ENCODE data around the gene ACOT2. TPM values are rescaled to one million over a fixed set of nuclear protein-coding genes. Genes with fewer than 3 reads are reported as not detected.

ACOT2 gene
- total RNA-seq, 2 donors from 2014 or later = 28.0 to 81.7 TPM

GRCh38 chr14:73616831-73617230 lies 47.8 kb downstream of the ACOT2 start:
- Histone ChIP-seq H3K9me3 (no peaks in the 10 kb centered on the region), H3K27ac (no peak overlapping the region), H3K4me3 (no peak overlapping the region), H3K36me3 (replicated peaks in 1 of 2; ENCODE audit: insufficient read depth in 1 of 2, low read depth in 2 of 2) (no peaks in the 10 kb centered on the region), H3K27me3 (no peaks in the 10 kb centered on the region), H3K4me1 (peaks cover 7% of the 10 kb centered on the region)
- intact Hi-C loops (cut with DNase I) = no loop called here
- DNase-seq = no peak
- ATAC-seq = no peak
- WGBS, 2 donors = 69 to 80% methylated on average over 4 of the region's 4 CpGs
- TF ChIP-seq POLR2A (IDR thresholded peaks at IDR 0.05) = no peak
- no peak for TF ChIP-seq CTCF (IDR thresholded peaks at IDR 0.05)

DNA sequence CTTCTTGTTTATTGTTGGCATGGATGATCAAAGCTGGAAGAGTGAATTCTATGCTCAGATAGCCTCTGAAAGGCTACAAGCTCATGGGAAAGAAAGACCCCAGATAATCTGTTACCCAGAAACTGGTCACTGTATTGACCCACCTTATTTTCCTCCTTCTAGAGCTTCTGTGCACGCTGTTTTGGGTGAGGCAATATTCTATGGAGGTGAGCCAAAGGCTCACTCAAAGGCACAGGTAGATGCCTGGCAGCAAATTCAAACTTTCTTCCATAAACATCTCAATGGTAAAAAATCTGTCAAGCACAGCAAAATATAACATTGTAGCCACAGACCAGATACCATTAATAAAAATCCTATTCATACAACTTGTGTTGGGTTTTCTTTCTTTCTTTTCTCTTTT lies 50.5 kb downstream of the ACOT2 start:
- Histone ChIP-seq H3K27me3 (no peaks in the 10 kb centered on the region), H3K9me3 (no peaks in the 10 kb centered on the region), H3K4me1 (no peaks in the 10 kb centered on the region), H3K27ac (no peak overlapping the region), H3K4me3 (no peak overlapping the region), H3K36me3 (replicated peaks in 1 of 2; ENCODE audit: insufficient read depth in 1 of 2, low read depth in 2 of 2) (no peaks in the 10 kb centered on the region)
- no peak for DNase-seq
- 48 to 76% methylated on average over 1 of the region's 1 CpG for WGBS, 2 donors
- ATAC-seq = no peak
- intact Hi-C loops (cut with DNase I) = no loop called here
- TF ChIP-seq CTCF (IDR thresholded peaks at IDR 0.05) (no peak), POLR2A (IDR thresholded peaks at IDR 0.05) (no peak)

DNA sequence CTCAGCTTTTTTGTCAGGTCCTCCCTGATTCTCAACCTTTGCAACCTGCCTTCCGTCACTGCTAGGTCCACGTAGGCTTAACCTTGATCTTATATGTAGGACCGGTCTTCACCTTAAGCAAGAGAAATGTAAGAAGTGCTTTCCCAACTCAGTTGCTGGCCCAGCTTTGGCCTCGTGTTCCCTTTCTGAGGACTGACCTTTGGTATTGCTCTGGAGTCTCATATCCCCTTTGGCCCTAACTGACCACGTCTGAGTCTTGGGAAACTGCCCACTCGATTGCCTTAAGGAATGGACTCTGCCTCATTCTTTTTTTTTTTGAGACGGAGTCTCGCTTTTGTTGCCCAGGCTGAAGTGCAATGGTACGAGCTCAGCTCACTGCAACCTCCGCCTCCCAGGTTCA lies 51.3 kb downstream of the ACOT2 start:
- intact Hi-C loops (cut with DNase I) = no loop called here
- DNase-seq = no peak
- H3K27ac ChIP-seq = no peak overlapping the region

DNA sequence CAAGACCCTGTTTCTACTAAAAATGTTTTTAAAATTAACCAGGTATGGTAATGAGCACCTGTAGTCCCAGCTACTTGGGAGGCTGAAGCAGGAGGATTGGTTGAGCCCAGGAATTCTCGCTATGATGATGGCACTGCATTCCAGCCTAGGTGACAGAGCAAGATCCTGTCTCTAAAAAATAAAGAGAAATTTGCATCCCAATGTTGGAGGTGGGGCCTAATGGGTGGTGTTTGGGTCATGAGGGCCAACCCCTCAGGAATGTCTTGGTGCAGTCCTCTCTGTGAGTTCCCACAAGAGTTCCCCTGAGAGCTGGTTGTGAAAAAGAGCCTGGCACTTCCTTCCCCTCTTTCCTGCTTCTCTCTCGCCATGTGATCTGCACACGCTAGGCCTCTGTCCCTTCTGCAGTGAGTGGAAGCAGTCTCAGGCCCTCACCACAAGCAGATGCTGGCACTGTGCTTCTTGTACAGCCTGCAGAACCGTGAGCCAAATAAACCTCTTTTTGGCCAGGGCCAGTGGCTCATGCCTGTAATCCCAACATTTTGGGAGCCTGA lies 54.6 kb downstream of the ACOT2 start:
- no peak for DNase-seq
- ATAC-seq = no peak
- TF ChIP-seq CTCF (IDR thresholded peaks at IDR 0.05) (no peak), POLR2A (IDR thresholded peaks at IDR 0.05) (no peak)

More for the DNA sequence above, 51.3 kb downstream of the ACOT2 start:
- no peaks in the 10 kb centered on the region for H3K36me3 ChIP-seq (replicated peaks in 1 of 2; ENCODE audit: insufficient read depth in 1 of 2, low read depth in 2 of 2)
- no peaks in the 10 kb centered on the region for H3K9me3 ChIP-seq
- TF ChIP-seq CTCF (IDR thresholded peaks at IDR 0.05) (no peak), POLR2A (IDR thresholded peaks at IDR 0.05) (no peak)
- WGBS, 2 donors = 82 to 87% methylated on average over 10 of the region's 10 CpGs
- no peak overlapping the region for H3K4me3 ChIP-seq
- H3K27me3 ChIP-seq = no peaks in the 10 kb centered on the region
- no peak for ATAC-seq
- H3K4me1 ChIP-seq = no peaks in the 10 kb centered on the region

More for the DNA sequence above, 54.6 kb downstream of the ACOT2 start:
- H3K27me3 ChIP-seq = no peaks in the 10 kb centered on the region
- WGBS, 2 donors = 86 to 92% methylated on average over 4 of the region's 4 CpGs
- no peaks in the 10 kb centered on the region for H3K36me3 ChIP-seq (replicated peaks in 1 of 2; ENCODE audit: insufficient read depth in 1 of 2, low read depth in 2 of 2)
- no peaks in the 10 kb centered on the region for H3K9me3 ChIP-seq
- H3K4me1 ChIP-seq = no peaks in the 10 kb centered on the region
- H3K4me3 ChIP-seq = no peak overlapping the region
- H3K27ac ChIP-seq = no peak overlapping the region
- intact Hi-C loops (cut with DNase I) = no loop called here

Other genes starting within 250 kb of the ACOT2 start
- gene NUMB, start 110.7 kb upstream of the ACOT2 start, total RNA-seq = 10 to 100 TPM; 43.8 to 45.2 TPM
- 10 to 100 TPM; 19.7 to 23.4 TPM for gene RIOX1, start 78.3 kb upstream of the ACOT2 start, total RNA-seq
- gene ACOT1, start 32.1 kb upstream of the ACOT2 start, total RNA-seq = 1 to 10 TPM in 1 of 2 donors, not detected in 1; 2.3 TPM
- under 1 TPM in 1 of 2 donors, not detected in 1; under 0.01 TPM for gene HEATR4, start 10.3 kb upstream of the ACOT2 start, total RNA-seq
- gene ACOT4, start 22.7 kb downstream of the ACOT2 start, total RNA-seq = 1 to 10 TPM; 3.1 to 4.0 TPM
- not detected for gene ACOT6, start 43.3 kb downstream of the ACOT2 start, total RNA-seq
- gene DNAL1, start 75.8 kb downstream of the ACOT2 start, total RNA-seq = 1 to 10 TPM; 2.6 to 7.3 TPM
- gene PNMA1, start 145.2 kb downstream of the ACOT2 start, total RNA-seq = 1 to 10 TPM; 5.7 to 6.9 TPM

Data from body of pancreas (tissue), 4 donors.